NT2/D1 (cell line): Measurements from ENCODE around the gene GOLGA8H.
"Not testable (repeated sequence)": the region's sequence is repeated elsewhere in the genome, so short reads cannot be mapped to it uniquely, and the experiment has no call there.

Source experiments
- DNase-seq: peaks from one replicate; pipeline ENCODE4 v3.0.0-alpha.2; 2011; ENCODE audit warnings: low read depth, low spot score
- H3K27me3 ChIP-seq: 2 replicates; pipeline ENCODE4 v1.6.0; 2011; ENCODE audit warnings: mild to moderate bottlenecking; ENCODE audit not compliant: insufficient read length, insufficient read depth
- H3K36me3 ChIP-seq: 2 replicates; pipeline ENCODE4 v1.6.1; 2011; ENCODE audit warnings: mild to moderate bottlenecking, low read length, mixed read lengths; ENCODE audit not compliant: insufficient read depth, insufficient read length
- H3K4me1 ChIP-seq: 2 replicates; pipeline ENCODE4 v1.5.1; 2011; ENCODE audit not compliant: insufficient read depth, insufficient read length
- H3K4me3 ChIP-seq: 2 replicates; pipeline ENCODE4 v1.5.1; 2011; ENCODE audit warnings: low read depth; ENCODE audit not compliant: insufficient read length
- H3K9ac ChIP-seq: 2 replicates; pipeline ENCODE4 v1.6.0; 2011; ENCODE audit warnings: low read depth; ENCODE audit not compliant: insufficient read length
- H3K9me3 ChIP-seq: 2 replicates; pipeline ENCODE4 v1.5.1; 2011; ENCODE audit warnings: mild to moderate bottlenecking, low read length; ENCODE audit not compliant: insufficient read depth

Gene GOLGA8H

GRCh38 chr15:30603796-30604195 is at the start of gene GOLGA8H:
Gene GOLGA8H (plus strand): TSS chr15:30604028. CDS start chr15:30604126, 98 bp downstream.
- H3K4me1 ChIP-seq, DNase-seq, H3K9me3 ChIP-seq, H3K9ac ChIP-seq, H3K27me3 ChIP-seq, H3K36me3 ChIP-seq, H3K4me3 ChIP-seq: not testable (repeated sequence)

- not testable (repeated sequence) for H3K27me3 ChIP-seq, H3K4me3 ChIP-seq, H3K36me3 ChIP-seq, DNase-seq, H3K9ac ChIP-seq, H3K9me3 ChIP-seq, H3K4me1 ChIP-seq
These were observed 36.9 kb upstream of the GOLGA8H start for GRCh38 chr15:30566949-30567348.

DNA sequence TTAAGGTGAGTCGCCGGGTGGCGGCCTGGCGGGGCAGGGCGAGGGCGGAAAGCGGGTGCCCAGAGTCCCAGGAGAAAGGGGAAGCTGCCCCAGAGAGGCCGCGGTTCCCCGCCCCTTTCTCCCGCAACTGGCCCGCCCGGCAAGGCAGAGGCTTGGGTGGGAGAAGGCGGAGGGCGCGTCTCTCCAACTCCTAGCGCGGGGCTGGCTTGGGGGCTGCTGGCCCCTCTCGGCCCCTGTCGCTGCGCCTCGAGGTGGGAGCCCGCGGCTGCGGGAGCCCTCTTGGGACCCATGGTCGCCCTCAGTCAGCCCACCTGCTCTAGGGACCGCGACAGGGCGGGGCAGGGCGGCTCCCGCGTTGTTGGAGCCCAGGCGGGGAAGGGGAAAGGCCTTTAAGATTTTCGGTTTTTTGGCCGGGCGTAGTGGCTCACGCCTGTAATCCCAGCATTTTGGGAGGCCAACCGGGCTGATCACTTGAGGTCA is 30.8 kb upstream of the GOLGA8H start:
- H3K4me1 ChIP-seq, H3K36me3 ChIP-seq, H3K4me3 ChIP-seq, DNase-seq, H3K9ac ChIP-seq, H3K9me3 ChIP-seq, H3K27me3 ChIP-seq: not testable (repeated sequence)

DNA sequence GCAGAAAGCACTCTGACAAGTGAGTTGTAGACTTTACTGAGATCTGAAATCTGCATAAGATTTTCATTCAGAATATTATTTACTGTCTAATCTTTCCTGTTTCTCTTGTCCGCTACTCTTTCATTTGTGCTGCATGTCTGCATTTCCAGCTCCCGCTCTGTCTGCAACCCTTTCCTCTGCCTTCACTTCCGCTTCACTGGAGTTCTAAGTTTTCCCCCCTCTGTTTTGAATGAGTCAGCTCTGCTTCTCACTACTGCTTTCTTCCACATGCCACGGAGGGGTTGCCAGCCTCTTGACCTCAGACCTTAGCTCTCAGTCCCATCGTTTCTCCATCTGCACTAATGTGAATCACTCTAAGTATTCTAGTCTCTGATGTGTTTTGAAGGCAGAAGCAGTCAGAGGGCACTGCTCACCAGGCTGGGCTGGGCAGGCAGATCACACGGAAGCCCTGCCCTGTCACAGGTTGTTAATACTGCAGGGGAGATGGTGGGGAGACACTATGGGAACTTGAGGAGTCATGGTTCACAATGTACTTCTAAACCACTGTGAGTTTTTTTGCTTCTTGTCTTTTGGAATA is 24.3 kb upstream of the GOLGA8H start:
- DNase-seq, H3K27me3 ChIP-seq, H3K4me3 ChIP-seq, H3K9me3 ChIP-seq, H3K4me1 ChIP-seq, H3K9ac ChIP-seq, H3K36me3 ChIP-seq: not testable (repeated sequence)

DNA sequence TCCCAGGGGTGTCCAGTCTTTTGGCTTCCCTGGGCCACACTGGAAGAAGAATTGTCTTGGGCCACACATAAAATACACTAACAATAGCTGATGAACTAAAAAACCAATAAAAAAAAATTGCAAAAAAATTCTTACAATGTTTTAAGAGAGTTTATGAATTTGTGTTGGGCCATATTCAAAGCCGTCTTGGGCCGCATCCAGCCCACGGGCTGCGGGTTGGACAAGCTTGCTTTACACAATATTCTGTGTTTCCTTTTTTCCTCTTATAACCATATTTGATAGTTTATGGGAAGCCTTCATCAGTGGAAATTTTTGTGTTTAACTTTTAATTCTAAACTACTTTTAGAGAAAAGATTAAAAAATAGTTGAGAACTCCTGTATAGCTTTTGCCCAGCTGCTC is 23.1 kb upstream of the GOLGA8H start:
- not testable (repeated sequence) for H3K27me3 ChIP-seq, H3K4me1 ChIP-seq, H3K4me3 ChIP-seq, H3K9me3 ChIP-seq, H3K9ac ChIP-seq, DNase-seq, H3K36me3 ChIP-seq

DNA sequence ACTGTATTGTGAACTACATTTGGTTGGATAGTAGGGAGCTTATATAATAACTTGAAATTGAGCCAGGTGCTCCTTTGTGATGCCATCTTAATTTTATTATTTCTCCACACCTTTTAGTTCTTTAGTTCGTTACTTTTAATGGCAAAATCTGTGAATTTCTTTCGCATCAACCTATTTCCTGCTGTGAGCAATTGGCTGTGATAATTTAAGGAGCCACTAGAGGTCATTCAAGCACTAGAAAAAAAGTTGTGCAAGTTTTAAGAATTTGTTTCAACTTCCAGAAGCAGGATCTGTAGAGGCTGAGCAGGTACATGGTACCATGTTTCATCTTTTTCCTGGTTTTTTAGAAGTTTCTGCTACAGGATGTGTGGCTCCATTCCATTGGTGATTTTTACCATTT is 4.9 kb upstream of the GOLGA8H start:
- not testable (repeated sequence) for H3K4me1 ChIP-seq, H3K36me3 ChIP-seq

DNA sequence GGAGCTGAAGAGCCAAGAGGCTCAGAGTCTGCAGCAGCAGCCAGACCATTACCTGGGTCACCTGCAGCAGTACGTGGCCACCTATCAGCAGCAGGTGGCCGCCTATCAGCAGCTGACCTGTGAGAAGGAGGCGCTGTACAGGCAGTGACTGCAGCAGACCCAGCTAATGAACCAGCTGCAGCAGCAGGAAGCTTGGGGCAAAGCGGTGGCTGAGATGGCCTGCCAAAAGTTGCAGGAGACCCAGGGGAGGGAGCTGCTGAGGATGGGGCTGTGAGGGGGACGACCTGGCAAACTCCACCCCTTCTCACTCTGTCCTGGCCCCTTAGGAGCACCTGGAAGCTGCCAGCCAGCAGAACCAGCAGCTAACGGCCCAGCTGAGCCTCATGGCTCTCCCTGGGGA is 8.4 kb downstream of the GOLGA8H start:
- H3K36me3 ChIP-seq, H3K4me3 ChIP-seq, H3K9ac ChIP-seq, H3K9me3 ChIP-seq, H3K27me3 ChIP-seq, DNase-seq, H3K4me1 ChIP-seq: not testable (repeated sequence)

More for the DNA sequence above, 4.9 kb upstream of the GOLGA8H start:
- not testable (repeated sequence) for H3K9me3 ChIP-seq, H3K4me3 ChIP-seq, DNase-seq, H3K27me3 ChIP-seq, H3K9ac ChIP-seq

DNA sequence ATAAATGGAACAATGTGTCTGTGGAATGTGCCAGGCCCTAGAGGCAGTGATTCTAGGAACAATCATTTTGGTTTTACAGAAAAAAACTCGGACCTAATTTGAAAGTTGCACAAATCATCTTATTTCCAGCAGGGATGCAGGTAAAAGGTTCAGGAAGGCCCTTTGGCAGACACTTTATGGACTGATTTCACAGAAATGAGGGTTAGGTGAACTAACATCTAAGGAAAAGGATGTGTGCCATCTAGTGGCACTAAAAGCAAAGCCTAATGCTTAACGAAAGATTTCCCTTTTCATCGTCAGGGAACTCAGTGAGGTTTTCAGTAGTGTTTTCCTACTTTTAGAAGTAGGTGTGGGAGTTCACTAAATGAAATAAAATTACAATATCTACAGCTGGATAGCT is 17.5 kb downstream of the GOLGA8H start:
- H3K9me3 ChIP-seq, H3K27me3 ChIP-seq, H3K4me3 ChIP-seq, H3K36me3 ChIP-seq, H3K4me1 ChIP-seq, DNase-seq, H3K9ac ChIP-seq: not testable (repeated sequence)

- H3K9ac ChIP-seq, result peak within 1 kb of the TSS; percentile 83
- not testable (repeated sequence) for H3K27me3 ChIP-seq, H3K4me1 ChIP-seq, H3K9me3 ChIP-seq, H3K36me3 ChIP-seq
- peak within 1 kb of the TSS; percentile 63 for H3K4me3 ChIP-seq
- DNase-seq, result peak; percentile 90
These were observed 21.8 kb downstream of the GOLGA8H start, which contains the start of gene ARHGAP11B for GRCh38 chr15:30625436-30626193. Gene ARHGAP11B (plus strand): TSS chr15:30626128.

DNA sequence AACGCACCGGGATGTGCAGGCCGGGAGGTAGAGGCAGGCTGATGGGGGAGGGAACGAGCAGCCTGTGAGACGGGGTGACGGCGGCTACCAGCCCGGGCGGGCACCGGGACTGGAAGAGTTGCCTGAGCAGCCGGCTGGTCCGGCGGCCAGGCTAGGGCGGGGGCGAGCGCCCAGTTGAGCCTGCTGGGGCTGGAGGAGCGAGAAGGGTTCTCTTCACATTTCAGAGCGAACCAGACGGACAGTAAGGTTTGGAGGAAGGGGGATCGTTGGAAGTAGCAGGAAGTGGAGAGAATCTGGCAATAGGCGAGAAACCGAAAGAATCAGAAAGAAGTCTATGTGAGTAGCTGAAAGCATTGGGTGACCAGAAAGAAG is 22.4 kb downstream of the GOLGA8H start:
- H3K4me1 ChIP-seq, H3K36me3 ChIP-seq, H3K9me3 ChIP-seq, DNase-seq, H3K27me3 ChIP-seq: not testable (repeated sequence)
- Histone ChIP-seq H3K4me3 (peak overlapping the region; percentile 63), H3K9ac (peak overlapping the region; percentile 83)

DNA sequence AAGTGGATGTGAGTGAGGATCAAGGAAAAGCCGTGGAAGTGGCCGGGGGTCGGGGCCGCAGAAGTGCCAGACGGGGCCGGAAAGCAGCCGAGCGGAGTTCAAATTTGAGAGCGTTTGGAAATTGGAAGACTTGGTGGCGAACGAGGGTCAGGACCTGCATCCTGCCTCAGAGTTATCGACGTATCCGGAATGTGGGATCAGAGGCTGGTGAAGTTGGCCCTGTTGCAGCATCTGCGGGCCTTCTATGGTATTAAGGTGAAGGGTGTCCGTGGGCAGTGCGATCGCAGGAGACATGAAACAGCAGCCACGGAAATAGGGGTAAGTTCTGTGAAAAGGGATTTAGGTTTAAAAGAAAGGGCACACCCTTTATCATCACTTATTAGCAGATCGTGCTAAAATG is 22.8 kb downstream of the GOLGA8H start:
- Histone ChIP-seq H3K9ac (peak overlapping the region; percentile 67), H3K4me3 (peak overlapping the region; percentile 63)
- not testable (repeated sequence) for H3K9me3 ChIP-seq, DNase-seq, H3K4me1 ChIP-seq, H3K27me3 ChIP-seq, H3K36me3 ChIP-seq
